Measurements from ENCODE around the gene STAT5A.

DNA sequence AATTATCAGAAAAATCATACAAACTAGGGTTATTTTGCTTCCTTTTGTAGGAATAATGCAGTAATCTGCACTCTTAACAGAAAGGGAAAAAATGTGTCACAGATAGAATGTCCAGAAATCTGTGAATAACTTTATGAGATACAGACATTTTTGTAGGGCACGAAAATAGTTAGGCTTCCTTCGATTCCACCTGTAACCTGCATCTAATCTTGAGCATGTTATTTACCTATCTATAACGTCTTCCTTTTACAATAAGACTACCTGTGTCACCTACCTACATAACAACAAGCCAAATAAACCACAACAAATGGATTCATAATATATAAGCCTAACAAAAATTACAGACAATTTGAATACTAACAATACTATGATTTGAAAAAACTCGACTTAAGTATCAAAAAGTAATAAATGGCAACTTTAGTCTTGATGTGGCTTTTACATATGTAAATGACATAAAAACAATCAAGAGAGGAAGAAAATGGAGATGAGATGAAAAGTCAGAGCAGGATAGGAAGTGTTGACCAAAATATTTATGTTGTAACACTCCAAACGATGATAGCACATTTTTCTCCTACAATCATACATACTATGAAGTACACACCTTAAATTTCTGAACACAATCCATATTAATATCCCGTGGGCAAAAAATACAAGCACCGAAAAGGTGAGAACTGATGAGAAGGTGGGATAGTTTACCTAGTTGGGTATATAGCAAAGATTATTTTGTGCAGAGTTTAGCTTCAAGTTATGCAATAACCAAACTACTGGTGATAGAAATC is 14.6 kb upstream of the STAT5A start:
- TF ChIP-seq RAD21 (IDR thresholded peaks at IDR 0.05; ENCODE audit: low read length): no peak
- TF ChIP-seq CTCF (IDR thresholded peaks at IDR 0.05): no peak
- no peak for TF ChIP-seq ELF1 (IDR thresholded peaks at IDR 0.05)
- TF ChIP-seq EP300 (IDR thresholded peaks at IDR 0.05; ENCODE audit: borderline replicate concordance in 1 of 2, low read depth in 1 of 2, low read length in 1 of 2): no peak
- TF ChIP-seq POLR2AphosphoS5 (IDR thresholded peaks at IDR 0.05; ENCODE audit: low read depth, low read length): no peak
- no peak for TF ChIP-seq TAF1 (IDR thresholded peaks at IDR 0.05; ENCODE audit: borderline replicate concordance, low read depth, low read length)
- TF ChIP-seq JUND (IDR thresholded peaks at IDR 0.05): no peak
- no peak for TF ChIP-seq NFIC (IDR thresholded peaks at IDR 0.05; ENCODE audit: borderline replicate concordance)
